HEK293T (cell line): ENCODE measurements around the gene UBE2L6.

ENCODE experiments used
- ARNT ChIP-seq: fragments of 450-650 bp; IDR thresholded peaks from 2 replicates; pipeline ENCODE4 v1.6.1; 2017; ENCODE audit warnings: mild to moderate bottlenecking
- BHLHE40 ChIP-seq: fragments of 450-650 bp; IDR thresholded peaks from 2 replicates; pipeline ENCODE4 v1.6.1; 2016; ENCODE audit warnings: mild to moderate bottlenecking, moderate library complexity, borderline replicate concordance
- CTBP1 ChIP-seq: fragments of 450-650 bp; IDR thresholded peaks from 2 replicates; pipeline ENCODE4 v1.6.1; 2016; ENCODE audit warnings: borderline replicate concordance
- ELF4 ChIP-seq: fragments of 450-650 bp; IDR thresholded peaks from 2 replicates; pipeline ENCODE4 v1.6.1; 2017; ENCODE audit warnings: antibody characterized with exemption
- FOXA1 ChIP-seq: fragments of 450-650 bp; IDR thresholded peaks from 2 replicates; pipeline ENCODE4 v1.6.1; 2016; ENCODE audit warnings: mild to moderate bottlenecking
- FOXM1 ChIP-seq: fragments of 450-650 bp; IDR thresholded peaks from 2 replicates; pipeline ENCODE4 v1.6.1; 2017; ENCODE audit warnings: mild to moderate bottlenecking, borderline replicate concordance
- HDGF ChIP-seq: fragments of 450-650 bp; IDR thresholded peaks from 2 replicates; pipeline ENCODE4 v1.6.1; 2017; ENCODE audit warnings: antibody characterized with exemption, borderline replicate concordance
- L3MBTL2 ChIP-seq: fragments of 450-650 bp; conservative IDR thresholded peaks from 2 replicates; pipeline ENCODE4 v1.6.1; 2016; ENCODE audit warnings: mild to moderate bottlenecking
- LEF1 ChIP-seq: fragments of 450-650 bp; IDR thresholded peaks from 2 replicates; pipeline ENCODE4 v1.6.1; 2017; ENCODE audit warnings: mild to moderate bottlenecking, borderline replicate concordance
- SP1 ChIP-seq: fragments of 450-650 bp; IDR thresholded peaks from 2 replicates; pipeline ENCODE4 v1.6.1; 2017
- SUZ12 ChIP-seq: fragments of 450-650 bp; IDR thresholded peaks from 2 replicates; pipeline ENCODE4 v1.6.1; 2016; ENCODE audit warnings: mild to moderate bottlenecking
- TARDBP ChIP-seq: fragments of 450-650 bp; IDR thresholded peaks from 2 replicates; pipeline ENCODE4 v1.6.1; 2016
- ZNF384 ChIP-seq: fragments of 450-650 bp; IDR thresholded peaks from 2 replicates; pipeline ENCODE4 v1.6.1; 2016
- TF ChIP-seq, protein P1 (sequence below): fragments of 450-650 bp; IDR thresholded peaks from 2 replicates; pipeline ENCODE4 v1.6.1; 2016

DNA sequence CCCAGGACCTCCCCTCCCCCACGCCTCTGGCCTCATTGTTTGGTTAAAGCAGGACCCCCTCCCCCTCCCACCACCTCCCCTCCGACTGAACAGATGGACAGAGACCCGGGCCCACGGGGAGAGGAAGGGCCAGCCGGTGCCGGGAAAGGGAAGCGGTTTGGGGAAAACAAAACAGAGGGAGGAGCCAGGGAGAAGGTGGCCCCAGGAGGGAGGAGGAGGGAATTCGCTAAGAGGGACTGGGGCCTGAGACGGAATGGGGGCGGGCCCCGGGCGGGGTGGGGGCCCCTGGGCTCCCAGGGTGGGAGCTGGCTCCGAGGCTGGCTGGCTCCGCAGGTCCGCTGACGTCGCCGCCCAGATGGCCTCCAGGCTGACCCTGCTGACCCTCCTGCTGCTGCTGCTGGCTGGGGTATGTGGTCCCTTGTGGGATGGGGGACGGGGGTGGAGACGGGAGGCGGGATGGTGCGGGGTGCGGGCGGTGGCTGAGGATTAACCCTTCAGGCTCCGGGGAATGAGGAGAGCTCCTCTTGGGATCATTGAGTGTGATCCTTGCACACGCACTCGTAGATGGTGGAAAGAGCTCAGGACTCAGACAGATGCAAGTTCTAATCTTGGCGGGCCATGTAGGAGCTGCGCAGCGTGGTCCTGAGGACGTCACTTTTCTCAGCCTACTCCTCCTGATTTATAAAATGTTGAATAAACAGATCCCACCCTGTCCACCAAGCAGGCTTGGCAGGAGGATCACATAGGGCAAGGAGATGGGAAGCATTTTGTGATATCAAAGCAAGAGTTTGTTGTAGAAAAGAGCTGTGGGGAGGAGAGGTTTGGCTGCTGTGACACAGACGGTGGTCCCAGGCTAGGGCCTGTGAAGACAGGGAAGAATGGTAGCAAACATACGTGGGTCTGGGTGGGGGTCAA is 30.7 kb upstream of the UBE2L6 start:
- no peak for TF ChIP-seq BHLHE40
- no peak for TF ChIP-seq SP1
- no peak for TF ChIP-seq L3MBTL2
- TF ChIP-seq FOXM1: no peak
- TF ChIP-seq SUZ12: no peak
- TF ChIP-seq FOXA1: no peak
- TF ChIP-seq ARNT: no peak
- TF ChIP-seq, protein P1, sequence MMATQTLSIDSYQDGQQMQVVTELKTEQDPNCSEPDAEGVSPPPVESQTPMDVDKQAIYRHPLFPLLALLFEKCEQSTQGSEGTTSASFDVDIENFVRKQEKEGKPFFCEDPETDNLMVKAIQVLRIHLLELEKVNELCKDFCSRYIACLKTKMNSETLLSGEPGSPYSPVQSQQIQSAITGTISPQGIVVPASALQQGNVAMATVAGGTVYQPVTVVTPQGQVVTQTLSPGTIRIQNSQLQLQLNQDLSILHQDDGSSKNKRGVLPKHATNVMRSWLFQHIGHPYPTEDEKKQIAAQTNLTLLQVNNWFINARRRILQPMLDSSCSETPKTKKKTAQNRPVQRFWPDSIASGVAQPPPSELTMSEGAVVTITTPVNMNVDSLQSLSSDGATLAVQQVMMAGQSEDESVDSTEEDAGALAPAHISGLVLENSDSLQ: no peak
- TF ChIP-seq CTBP1: no peak
- no peak for TF ChIP-seq TARDBP
- no peak for TF ChIP-seq LEF1
- no peak for TF ChIP-seq ELF4
- TF ChIP-seq ZNF384: no peak
- TF ChIP-seq HDGF: no peak
